PFSK-1 (cell line): ENCODE results near the gene USP9X.

ENCODE experiments used
- FOXP2 ChIP-seq: optimal IDR thresholded peaks from 2 replicates; pipeline ENCODE3; 2011; ENCODE audit warnings: borderline replicate concordance, control low read depth, inconsistent platforms; ENCODE audit not compliant: insufficient read depth; ENCODE audit errors: extremely low read length, extremely low read depth
- POLR2AphosphoS5 ChIP-seq: IDR thresholded peaks from 2 replicates; pipeline ENCODE4 v1.6.1; 2012; ENCODE audit warnings: low read depth, mild to moderate bottlenecking, control low read depth, low read length, moderate library complexity
- REST ChIP-seq, 2 experiments: IDR thresholded peaks; 2 replicates each; pipeline versions ENCODE4 v1.6.1 to v1.8.0; 2011 to 2012; ENCODE audit warnings: low read depth in 2 of 2, low read length in 2 of 2, control low read depth in 1 of 2, inconsistent platforms in 1 of 2, mild to moderate bottlenecking in 1 of 2, moderate library complexity in 1 of 2; ENCODE audit not compliant: insufficient read depth in 1 of 2
- SIN3A ChIP-seq: IDR thresholded peaks from 2 replicates; pipeline ENCODE4 v1.6.1; 2012; ENCODE audit warnings: mild to moderate bottlenecking, low read length, moderate library complexity, borderline replicate concordance; ENCODE audit not compliant: insufficient read depth
- TAF1 ChIP-seq: IDR thresholded peaks from 2 replicates; pipeline ENCODE4 v1.6.1; 2012; ENCODE audit warnings: low read length, control low read depth, borderline replicate concordance; ENCODE audit not compliant: insufficient read depth

The USP9X gene

DNA sequence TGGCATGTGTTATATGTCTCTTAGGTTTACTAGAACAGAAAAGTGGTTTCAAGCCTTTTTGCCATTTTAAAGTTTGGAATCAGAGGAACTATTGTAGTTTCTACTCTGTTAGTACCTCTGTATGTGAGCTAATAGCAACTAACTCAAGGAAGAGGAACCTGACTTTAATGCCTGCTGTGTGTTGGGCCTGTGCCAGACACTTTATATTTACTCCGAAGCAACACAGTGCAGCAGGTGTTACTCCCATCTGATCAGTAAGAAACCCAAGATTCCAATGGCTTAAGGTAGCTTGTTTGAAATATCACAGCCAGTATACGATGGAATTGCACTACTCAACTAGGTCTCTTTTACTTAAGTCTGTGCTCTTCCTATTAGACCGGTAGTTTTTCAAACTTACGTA is 79.2 kb downstream of the USP9X start:
- TF ChIP-seq TAF1 (no peak), POLR2AphosphoS5 (no peak), REST (IDR thresholded peaks at IDR 0.05; ENCODE audit: insufficient read depth in 1 of 2, low read depth in 2 of 2, low read length in 2 of 2) (no peak), SIN3A (no peak), FOXP2 (no peak)

- no peak for TF ChIP-seq TAF1
- TF ChIP-seq REST (IDR thresholded peaks at IDR 0.05; ENCODE audit: insufficient read depth in 1 of 2, low read depth in 2 of 2, low read length in 2 of 2): no peak
- TF ChIP-seq POLR2AphosphoS5: no peak
- TF ChIP-seq FOXP2: no peak
- no peak for TF ChIP-seq SIN3A
These were observed 82.6 kb downstream of the USP9X start for GRCh38 chrX:41167888-41168287.

- TF ChIP-seq SIN3A (no peak), FOXP2 (no peak), TAF1 (no peak), POLR2AphosphoS5 (no peak), REST (IDR thresholded peaks at IDR 0.05; ENCODE audit: insufficient read depth in 1 of 2, low read depth in 2 of 2, low read length in 2 of 2) (no peak)
These were observed 91.0 kb downstream of the USP9X start for GRCh38 chrX:41176263-41176662.

DNA sequence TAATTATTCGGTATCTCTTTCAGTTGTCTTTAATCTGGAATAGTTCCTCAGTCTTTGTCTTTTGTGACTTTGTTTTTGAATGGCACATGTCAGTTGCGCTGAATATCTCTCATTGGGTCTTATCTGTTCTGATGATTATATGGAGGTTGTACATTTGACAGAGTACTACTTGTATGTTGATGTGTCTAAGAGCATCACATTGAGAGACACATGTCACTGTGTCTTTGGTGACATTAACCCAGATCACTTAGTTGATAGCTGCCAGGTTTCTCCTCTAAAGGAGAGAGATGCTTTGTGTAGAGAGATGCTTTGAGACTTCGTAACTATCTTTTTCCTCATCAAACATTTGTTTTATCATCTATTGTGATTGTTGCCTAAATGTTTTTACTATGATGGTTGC is 92.1 kb downstream of the USP9X start:
- no peak for TF ChIP-seq POLR2AphosphoS5

GRCh38 chrX:41178201-41178600 is 93.0 kb downstream of the USP9X start:
- TF ChIP-seq REST (IDR thresholded peaks at IDR 0.05; ENCODE audit: insufficient read depth in 1 of 2, low read depth in 2 of 2, low read length in 2 of 2) (no peak), TAF1 (no peak), FOXP2 (no peak), POLR2AphosphoS5 (no peak), SIN3A (no peak)
